GM10266 (cell line): ENCODE results near the gene TBC1D17.

ENCODE experiments used
- DNase-seq: peaks from one replicate; pipeline ENCODE4 v3.0.0; 2012; ENCODE audit errors: extremely low spot score
- CTCF ChIP-seq: IDR thresholded peaks from 2 replicates; pipeline ENCODE4 v1.5.1; 2012; ENCODE audit warnings: mild to moderate bottlenecking, low read depth; ENCODE audit not compliant: control insufficient read depth, insufficient read depth; ENCODE audit errors: missing control alignments

The TBC1D17 gene

DNA sequence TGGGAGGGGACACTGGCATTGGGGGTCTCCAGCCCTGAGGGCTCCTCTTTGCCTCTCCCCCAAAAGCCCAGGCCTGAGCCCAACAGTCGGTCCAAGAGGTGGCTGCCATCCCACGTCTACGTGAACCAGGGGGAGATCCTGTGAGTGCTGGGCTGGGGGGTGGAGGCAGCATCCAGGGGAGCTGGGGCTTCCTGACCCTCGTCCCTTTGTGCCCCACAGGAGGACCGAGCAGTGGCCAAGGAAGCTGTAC lies 19.7 kb upstream of the TBC1D17 start:
- no peak for TF ChIP-seq CTCF
- no peak for DNase-seq

DNA sequence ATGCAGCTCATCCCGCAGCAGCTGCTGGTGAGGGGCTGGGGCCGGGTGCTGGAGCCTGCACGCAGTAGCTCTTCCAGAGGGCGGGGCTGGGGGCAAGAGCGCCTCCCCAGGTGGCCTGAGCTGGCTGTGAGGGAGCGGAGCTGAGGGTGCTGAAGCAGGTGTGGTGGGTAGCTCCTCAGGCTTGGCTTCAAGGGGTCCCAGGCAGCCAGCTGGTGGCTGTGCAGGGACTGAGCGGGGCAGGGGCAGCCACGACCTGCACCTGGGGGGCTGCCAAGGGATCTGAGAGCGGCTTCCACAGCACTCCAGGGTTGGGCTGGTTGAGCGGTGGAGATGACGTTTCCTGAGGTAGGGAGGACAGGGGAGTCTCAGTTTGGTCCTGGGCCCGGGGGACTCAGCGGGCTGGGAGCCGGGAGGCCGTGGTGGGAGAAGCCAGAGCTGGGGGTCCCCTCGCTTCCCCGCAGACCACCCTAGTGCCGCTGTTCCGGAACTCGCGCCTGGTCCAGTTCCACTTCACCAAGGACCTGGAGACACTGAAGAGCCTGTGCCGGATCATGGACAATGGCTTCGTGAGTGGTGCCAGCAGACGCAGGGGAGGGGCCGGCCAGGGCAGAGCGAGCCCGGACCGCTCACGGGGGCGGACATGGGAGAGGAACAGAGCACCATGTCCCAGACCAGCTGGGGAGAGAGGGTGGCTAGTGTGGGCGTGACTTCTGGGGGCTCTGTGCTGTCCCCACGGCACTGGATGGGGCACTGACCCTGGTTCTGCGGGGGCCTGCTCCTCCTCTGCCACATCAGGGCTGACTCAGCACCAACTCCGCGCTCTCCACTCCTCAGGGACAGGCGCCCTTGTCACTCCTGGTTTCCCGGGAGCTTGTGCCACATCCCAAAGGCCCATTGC lies 19.2 kb upstream of the TBC1D17 start:
- DNase-seq, result no peak
- TF ChIP-seq CTCF, result no peak

DNA sequence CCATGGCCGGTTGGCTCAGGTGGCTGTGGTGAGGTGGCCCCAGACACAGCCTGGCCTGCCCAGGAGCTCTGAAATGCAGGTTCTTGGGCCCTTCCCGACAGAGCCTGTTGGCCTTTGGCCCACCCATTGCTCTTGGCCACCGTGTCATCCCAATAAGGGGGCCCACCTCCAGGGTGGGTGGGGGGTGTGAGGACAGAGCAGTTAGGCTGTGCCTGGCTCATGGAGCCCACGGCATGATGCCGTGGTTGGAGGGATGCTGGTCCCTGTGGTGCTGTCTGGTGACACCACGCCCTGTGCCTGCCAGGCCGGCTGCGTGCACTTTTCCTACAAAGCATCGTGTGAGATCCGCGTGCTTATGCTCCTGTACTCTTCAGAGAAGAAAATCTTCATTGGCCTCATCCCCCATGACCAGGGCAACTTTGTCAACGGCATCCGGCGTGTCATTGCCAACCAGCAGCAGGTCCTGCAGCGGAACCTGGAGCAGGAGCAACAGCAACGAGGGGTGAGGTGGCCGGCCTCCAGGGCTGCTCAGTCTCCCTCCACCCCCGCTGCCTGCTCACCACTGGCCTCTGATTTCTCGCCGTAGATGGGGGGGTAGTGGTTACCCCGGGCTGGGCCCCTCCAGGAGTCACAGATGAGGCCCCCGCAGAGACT lies 17.7 kb upstream of the TBC1D17 start:
- no peak for TF ChIP-seq CTCF
- no peak for DNase-seq

- TF ChIP-seq CTCF, result no peak
- DNase-seq, result no peak
These were observed 17.0 kb upstream of the TBC1D17 start for GRCh38 chr19:49860336-49861102.

DNA sequence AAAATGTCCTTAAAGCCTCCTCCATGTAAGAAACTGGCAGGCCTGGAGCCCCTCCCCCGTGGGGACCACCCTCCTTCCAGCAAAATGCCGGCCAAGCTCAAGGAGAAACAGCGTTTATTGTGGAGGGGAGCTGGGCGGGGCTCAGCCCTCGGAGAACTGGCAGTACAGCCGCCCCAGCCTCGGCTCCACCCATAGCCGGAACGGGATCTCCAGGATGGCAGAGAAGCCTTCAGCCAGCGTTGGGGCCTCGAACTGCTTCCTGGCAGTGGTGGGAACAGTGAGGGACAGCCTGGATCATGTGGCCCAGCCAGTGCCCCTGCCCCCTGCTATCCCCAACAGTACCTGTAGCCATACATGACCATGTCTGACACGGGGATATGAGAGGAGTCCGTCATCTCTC lies 16.4 kb upstream of the TBC1D17 start:
- DNase-seq, result no peak
- no peak for TF ChIP-seq CTCF

GRCh38 chr19:49861541-49862378 lies 15.7 kb upstream of the TBC1D17 start:
- no peak for DNase-seq

More at GRCh38 chr19:49861541-49862378, 15.7 kb upstream of the TBC1D17 start:
- no peak for TF ChIP-seq CTCF
